Fibroblast of skin of back (primary cell): ENCODE results near the gene ADAMTS2.
A peak's percentile ranks its signal among the peaks of the same experiment; 100 is the strongest.

Source experiments
- DNase-seq: peaks from one replicate; pipeline ENCODE4 v3.0.0-alpha.2; 2013

Gene ADAMTS2

GRCh38 chr5:179311091-179311470, 34.2 kb downstream of the ADAMTS2 start:
- no peak for DNase-seq

- no peak for DNase-seq
Observed at GRCh38 chr5:179310439-179311090, 34.7 kb downstream of the ADAMTS2 start.

- no peak for DNase-seq
Observed at GRCh38 chr5:179309751-179310320, 35.4 kb downstream of the ADAMTS2 start.

GRCh38 chr5:179309383-179309670, 35.9 kb downstream of the ADAMTS2 start:
- no peak for DNase-seq

- DNase-seq, result no peak
Observed at GRCh38 chr5:179308563-179309382, 36.5 kb downstream of the ADAMTS2 start.

GRCh38 chr5:179307931-179308471, 37.3 kb downstream of the ADAMTS2 start:
- DNase-seq, result no peak

- DNase-seq, result peak; percentile 83
Observed at GRCh38 chr5:179307013-179307800, 38.1 kb downstream of the ADAMTS2 start.

GRCh38 chr5:179306191-179307012, 38.9 kb downstream of the ADAMTS2 start:
- peak; percentile 84 for DNase-seq

- DNase-seq, result no peak
Observed at GRCh38 chr5:179304871-179305270, 40.4 kb downstream of the ADAMTS2 start.

- DNase-seq, result peak; percentile 97
Observed at GRCh38 chr5:179304466-179304865, 40.8 kb downstream of the ADAMTS2 start.

GRCh38 chr5:179303451-179304200, 41.6 kb downstream of the ADAMTS2 start:
- DNase-seq, result no peak

GRCh38 chr5:179302499-179303185, 42.6 kb downstream of the ADAMTS2 start:
- peak; percentile 39 for DNase-seq

GRCh38 chr5:179301796-179302195, 43.5 kb downstream of the ADAMTS2 start:
- DNase-seq, result no peak

- DNase-seq, result no peak
Observed at GRCh38 chr5:179301376-179301775, 43.9 kb downstream of the ADAMTS2 start.

GRCh38 chr5:179300581-179301180, 44.6 kb downstream of the ADAMTS2 start:
- no peak for DNase-seq

GRCh38 chr5:179298181-179298993, 46.9 kb downstream of the ADAMTS2 start:
- DNase-seq, result no peak

- DNase-seq, result no peak
Observed at GRCh38 chr5:179297486-179298180, 47.6 kb downstream of the ADAMTS2 start.

- no peak for DNase-seq
Observed at GRCh38 chr5:179297026-179297425, 48.2 kb downstream of the ADAMTS2 start.
